ENCODE measurements around the gene LRRC34. TPM values are rescaled to one million over a fixed set of nuclear protein-coding genes. Genes with fewer than 3 reads are reported as not detected.
A peak's percentile ranks its signal among the peaks of the same experiment; 100 is the strongest.

The LRRC34 gene, protein sequence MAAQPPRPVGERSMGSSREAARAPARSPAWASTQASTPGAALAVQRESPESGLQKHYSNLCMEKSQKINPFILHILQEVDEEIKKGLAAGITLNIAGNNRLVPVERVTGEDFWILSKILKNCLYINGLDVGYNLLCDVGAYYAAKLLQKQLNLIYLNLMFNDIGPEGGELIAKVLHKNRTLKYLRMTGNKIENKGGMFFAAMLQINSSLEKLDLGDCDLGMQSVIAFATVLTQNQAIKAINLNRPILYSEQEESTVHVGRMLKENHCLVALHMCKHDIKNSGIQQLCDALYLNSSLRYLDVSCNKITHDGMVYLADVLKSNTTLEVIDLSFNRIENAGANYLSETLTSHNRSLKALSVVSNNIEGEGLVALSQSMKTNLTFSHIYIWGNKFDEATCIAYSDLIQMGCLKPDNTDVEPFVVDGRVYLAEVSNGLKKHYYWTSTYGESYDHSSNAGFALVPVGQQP
- total RNA-seq, result 1 to 10 TPM in 6 of 9 donors, under 1 TPM in 2, not detected in 1; 0.60 to 2.4 (median 1.6) TPM
- under 1 TPM; 0.91 to 0.93 TPM for polyA plus RNA-seq
- long read RNA-seq, donor 1, partial matches to known transcripts, result 0 of 2 reads
- long read RNA-seq, donor 1, other reads (novel, unspliced or antisense), result 0 of 2 reads
- long read RNA-seq, donor 2, partial matches to known transcripts, result 0 of 3 reads
- long read RNA-seq, donor 2, other reads (novel, unspliced or antisense), result 1 of 3 reads
- long read RNA-seq, donor 3, partial matches to known transcripts, result 0 of 1 reads
- long read RNA-seq, donor 3, other reads (novel, unspliced or antisense), result 1 of 1 reads

GRCh38 chr3:169812332-169813235, at the start of gene LRRC34, which contains the start of gene LRRIQ4:
Gene LRRC34, minus strand, starts transcription at chr3:169812904. Its CDS starts 356 bp downstream, at chr3:169812548.
Gene LRRIQ4, plus strand, starts transcription at chr3:169812870. Its CDS starts 9,052 bp downstream, at chr3:169821922.
- intact Hi-C loops (cut with DNase I), result no loop called here

DNA sequence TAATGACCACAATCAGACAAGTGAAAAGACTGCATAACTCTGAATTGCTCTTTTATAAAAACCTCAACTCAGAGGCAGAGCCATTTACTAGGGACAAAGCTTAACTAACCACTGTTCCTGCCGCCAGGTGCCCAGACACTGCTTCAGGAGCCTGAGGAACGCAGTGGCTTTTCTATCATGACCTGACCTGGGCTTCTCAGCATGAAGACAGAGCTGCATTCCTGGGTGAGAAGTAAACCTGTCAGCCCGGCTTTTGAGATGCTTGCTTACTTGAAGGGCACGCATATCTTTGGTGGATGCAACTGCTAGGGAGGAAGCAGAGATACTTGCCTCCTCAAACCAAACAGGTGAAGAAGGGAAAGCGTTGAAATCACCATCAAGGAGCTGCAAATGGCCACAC, 49.2 kb upstream of the LRRC34 start:
- intact Hi-C loops (cut with DNase I), result loop anchor here in 8 of 10 donors (2.0 to 10.0 kb wide), 10 partner anchors 103 to 550 kb away; partner anchors contain the start of genes SEC62 (in 8 of the 8) and GPR160 (in 1 of the 8)
- Histone ChIP-seq H3K27ac (no peak overlapping the region), H3K27me3 (peaks cover 0 to 10% (median 0%) of the 10 kb centered on the region in 9 donors), H3K4me1 (peaks cover 0 to 7% (median 0%) of the 10 kb centered on the region in 12 donors), H3K9me3 (no peaks in the 10 kb centered on the region), H3K36me3 (no peaks in the 10 kb centered on the region), H3K4me3 (no peak overlapping the region)
- ATAC-seq, result no peak
- no peak for DNase-seq
- WGBS, 4 donors, result 72 to 79% (median 73%) methylated on average over 5 of the region's 5 CpGs
- no peak for TF ChIP-seq CTCF (IDR thresholded peaks at IDR 0.05)
- no peak for TF ChIP-seq POLR2A (IDR thresholded peaks at IDR 0.05)

More at GRCh38 chr3:169812332-169813235, at the start of gene LRRC34, which contains the start of gene LRRIQ4:
- Histone ChIP-seq H3K4me3 (peak within 1 kb of the TSS; percentile 47 to 78 (median 66)), H3K9me3 (peaks cover 0 to 14% (median 0%) of the 10 kb centered on the region in 12 donors), H3K36me3 (no peaks in the 10 kb centered on the region), H3K27ac (peak within 1 kb of the TSS; percentile 39 to 86 (median 60)), H3K27me3 (no peaks in the 10 kb centered on the region), H3K4me1 (peaks cover 0 to 26% (median 7%) of the 10 kb centered on the region in 12 donors)
- TF ChIP-seq POLR2A (IDR thresholded peaks at IDR 0.05) (no peak), CTCF (IDR thresholded peaks at IDR 0.05) (no peak)
- WGBS, 4 donors, result 8 to 20% (median 11%) methylated on average over 24 to 56 of the region's 56 CpGs
- DNase-seq (peak; percentile 58 to 87 (median 82)), ATAC-seq (peak; percentile 70 to 95 (median 94))

- H3K27ac ChIP-seq, result no peak overlapping the region
- H3K36me3 ChIP-seq, result no peaks in the 10 kb centered on the region
- intact Hi-C loops (cut with DNase I), result no loop called here
- TF ChIP-seq POLR2A (IDR thresholded peaks at IDR 0.05) (no peak), CTCF (IDR thresholded peaks at IDR 0.05) (no peak)
- H3K4me1 ChIP-seq, result no peaks in the 10 kb centered on the region
- DNase-seq (no peak), ATAC-seq (no peak)
- H3K27me3 ChIP-seq, result peaks cover 0 to 13% (median 0%) of the 10 kb centered on the region in 9 donors
- H3K9me3 ChIP-seq, result no peaks in the 10 kb centered on the region
- H3K4me3 ChIP-seq, result no peak overlapping the region
- 65 to 92% (median 83%) methylated on average over 2 of the region's 2 CpGs for WGBS, 4 donors
Measured at GRCh38 chr3:169857811-169858210, 45.1 kb upstream of the LRRC34 start.

Data from heart left ventricle (tissue), 16 donors.